Parathyroid adenoma (tissue), 2 donors: ENCODE measurements around the gene LRP4.

ENCODE experiments used
- H2AFZ ChIP-seq: fragments of 300-600 bp; sonication (generic); one replicate; pipeline ENCODE4 v1.7.0; 2017; ENCODE audit warnings: antibody characterized with exemption, mild to moderate bottlenecking
- H3K27ac ChIP-seq: fragments of 300-600 bp; sonication (generic); one replicate; pipeline ENCODE4 v1.7.0; 2017
- H3K27me3 ChIP-seq: fragments of 300-600 bp; sonication (generic); one replicate; pipeline ENCODE4 v1.7.0; 2017; ENCODE audit warnings: low read length; ENCODE audit not compliant: control insufficient read depth, insufficient read depth
- H3K36me3 ChIP-seq: fragments of 300-600 bp; sonication (generic); one replicate; pipeline ENCODE4 v1.7.0; 2017; ENCODE audit warnings: low read length; ENCODE audit not compliant: control insufficient read depth, insufficient read depth
- H3K4me1 ChIP-seq: fragments of 300-600 bp; sonication (generic); one replicate; pipeline ENCODE4 v1.7.0; 2017; ENCODE audit warnings: control low read depth
- H3K4me2 ChIP-seq: fragments of 300-600 bp; sonication (generic); one replicate; pipeline ENCODE4 v1.7.0; 2017; ENCODE audit warnings: low read length
- H3K4me3 ChIP-seq: fragments of 300-600 bp; sonication (generic); one replicate; pipeline ENCODE4 v1.7.0; 2017; ENCODE audit warnings: low read depth, low read length
- H3K79me2 ChIP-seq: fragments of 300-600 bp; sonication (generic); one replicate; pipeline ENCODE4 v1.7.0; 2017; ENCODE audit warnings: control low read depth
- H3K9ac ChIP-seq: fragments of 300-600 bp; sonication (generic); one replicate; pipeline ENCODE4 v1.7.0; 2017; ENCODE audit warnings: mild to moderate bottlenecking
- H3K9me3 ChIP-seq: fragments of 300-600 bp; sonication (generic); one replicate; pipeline ENCODE4 v1.7.0; 2017; ENCODE audit warnings: low read length; ENCODE audit not compliant: control insufficient read depth
- TF ChIP-seq, protein P1 (sequence below): fragments of 300-600 bp; sonication (generic); IDR thresholded peaks from one replicate; pipeline ENCODE4 v1.7.0; 2017; ENCODE audit warnings: antibody characterized with exemption, mild to moderate bottlenecking
- donor health status: primary hyperparathyroidism.

The LRP4 gene

DNA sequence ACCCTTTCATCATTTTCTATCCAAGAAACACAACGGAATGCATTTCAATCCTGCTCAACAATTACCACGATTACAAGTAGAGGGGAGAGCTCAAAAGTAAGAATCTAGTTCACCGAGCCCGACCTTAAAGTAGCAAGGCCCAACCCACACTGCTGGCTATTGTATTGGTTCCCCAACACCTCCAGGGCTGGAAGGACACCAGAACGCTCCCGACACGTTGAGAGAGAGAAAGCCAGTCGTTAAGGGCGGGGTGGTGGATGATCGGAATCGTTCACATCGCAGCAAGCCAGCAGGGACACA is 73.0 kb downstream of the LRP4 start:
- peaks cover 18% of the 10 kb centered on the region for H3K79me2 ChIP-seq
- peak overlapping the region; percentile 77 for H3K4me2 ChIP-seq
- no peaks in the 10 kb centered on the region for H3K36me3 ChIP-seq
- no peaks in the 10 kb centered on the region for H3K27me3 ChIP-seq
- H3K9ac ChIP-seq, result no peak overlapping the region
- H3K27ac ChIP-seq, result no peak overlapping the region
- H3K9me3 ChIP-seq, result no peaks in the 10 kb centered on the region
- TF ChIP-seq, protein P1, sequence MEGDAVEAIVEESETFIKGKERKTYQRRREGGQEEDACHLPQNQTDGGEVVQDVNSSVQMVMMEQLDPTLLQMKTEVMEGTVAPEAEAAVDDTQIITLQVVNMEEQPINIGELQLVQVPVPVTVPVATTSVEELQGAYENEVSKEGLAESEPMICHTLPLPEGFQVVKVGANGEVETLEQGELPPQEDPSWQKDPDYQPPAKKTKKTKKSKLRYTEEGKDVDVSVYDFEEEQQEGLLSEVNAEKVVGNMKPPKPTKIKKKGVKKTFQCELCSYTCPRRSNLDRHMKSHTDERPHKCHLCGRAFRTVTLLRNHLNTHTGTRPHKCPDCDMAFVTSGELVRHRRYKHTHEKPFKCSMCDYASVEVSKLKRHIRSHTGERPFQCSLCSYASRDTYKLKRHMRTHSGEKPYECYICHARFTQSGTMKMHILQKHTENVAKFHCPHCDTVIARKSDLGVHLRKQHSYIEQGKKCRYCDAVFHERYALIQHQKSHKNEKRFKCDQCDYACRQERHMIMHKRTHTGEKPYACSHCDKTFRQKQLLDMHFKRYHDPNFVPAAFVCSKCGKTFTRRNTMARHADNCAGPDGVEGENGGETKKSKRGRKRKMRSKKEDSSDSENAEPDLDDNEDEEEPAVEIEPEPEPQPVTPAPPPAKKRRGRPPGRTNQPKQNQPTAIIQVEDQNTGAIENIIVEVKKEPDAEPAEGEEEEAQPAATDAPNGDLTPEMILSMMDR, result no peak
- H2AFZ ChIP-seq, result peak overlapping the region; percentile 53
- H3K4me1 ChIP-seq, result no peaks in the 10 kb centered on the region
- peak overlapping the region; percentile 63 for H3K4me3 ChIP-seq

DNA sequence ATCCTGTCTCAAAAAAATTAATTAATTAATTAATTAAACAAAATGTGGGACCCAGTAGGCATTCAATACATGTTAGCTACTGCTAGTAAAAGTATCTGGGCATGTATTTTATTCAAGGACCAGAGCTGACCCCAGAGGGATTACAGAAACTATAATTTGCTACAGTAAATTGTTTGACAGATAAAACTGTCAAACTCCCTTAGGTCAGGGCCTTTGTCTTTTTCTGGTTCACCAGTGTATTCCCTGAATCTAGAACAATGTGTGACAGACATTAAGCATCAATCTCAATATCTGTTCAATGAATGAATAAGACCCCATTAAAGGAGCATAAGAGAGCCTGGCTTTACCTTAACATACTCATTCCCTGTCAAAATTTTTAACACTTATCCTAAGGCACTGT is 78.2 kb downstream of the LRP4 start:
- Histone ChIP-seq H3K9ac (no peak overlapping the region), H3K36me3 (no peaks in the 10 kb centered on the region), H3K4me1 (no peaks in the 10 kb centered on the region), H3K4me2 (no peak overlapping the region), H2AFZ (no peak overlapping the region), H3K9me3 (no peaks in the 10 kb centered on the region), H3K27ac (no peak overlapping the region), H3K27me3 (no peaks in the 10 kb centered on the region), H3K4me3 (no peak overlapping the region), H3K79me2 (peaks cover 29% of the 10 kb centered on the region)
- TF ChIP-seq, protein P1, result no peak

DNA sequence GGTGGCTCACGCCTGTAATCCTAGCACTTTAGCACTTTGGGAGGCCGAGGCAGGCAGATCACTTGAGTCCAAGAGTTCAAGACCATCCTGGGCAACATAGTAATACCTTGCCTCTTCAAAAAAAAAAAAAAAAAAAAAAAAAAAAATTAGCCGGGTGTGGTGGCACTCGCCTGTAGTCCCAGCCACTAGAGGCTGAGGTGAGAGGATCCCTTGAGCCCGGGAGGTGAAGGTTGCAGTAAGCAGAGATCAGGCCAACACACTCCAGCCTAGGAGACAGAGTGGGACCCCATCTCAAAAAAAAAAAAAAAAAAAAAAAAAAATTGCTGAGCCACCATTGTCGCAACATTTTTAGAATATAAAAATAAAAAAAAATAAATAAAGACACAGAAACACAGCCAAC is 79.8 kb downstream of the LRP4 start:
- no peak overlapping the region for H3K27ac ChIP-seq
- H2AFZ ChIP-seq, result no peak overlapping the region
- no peaks in the 10 kb centered on the region for H3K27me3 ChIP-seq
- peaks cover 28% of the 10 kb centered on the region for H3K79me2 ChIP-seq
- H3K9ac ChIP-seq, result no peak overlapping the region
- no peaks in the 10 kb centered on the region for H3K9me3 ChIP-seq
- H3K4me1 ChIP-seq, result no peaks in the 10 kb centered on the region
- H3K4me2 ChIP-seq, result no peak overlapping the region
- H3K36me3 ChIP-seq, result no peaks in the 10 kb centered on the region
- TF ChIP-seq, protein P1, result no peak
- no peak overlapping the region for H3K4me3 ChIP-seq

DNA sequence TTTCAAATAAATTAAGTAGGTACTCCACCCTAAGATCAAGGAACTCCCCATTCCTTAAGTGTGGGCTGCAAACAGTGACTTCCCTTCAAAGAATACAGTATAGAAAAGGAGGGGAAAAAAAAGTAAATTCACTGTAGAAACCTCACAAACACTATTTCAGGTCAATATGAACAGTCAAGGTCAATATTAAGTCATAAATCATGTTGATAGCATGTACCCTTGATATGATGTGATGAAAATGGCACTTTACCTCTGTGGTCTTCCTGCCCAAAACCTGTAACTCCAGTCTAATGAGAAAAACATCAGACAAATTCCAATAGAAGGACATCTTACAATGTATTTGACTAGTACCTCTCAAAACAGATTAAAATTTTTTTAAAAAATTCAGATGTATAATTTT is 80.5 kb downstream of the LRP4 start:
- Histone ChIP-seq H3K27me3 (no peaks in the 10 kb centered on the region), H3K9me3 (no peaks in the 10 kb centered on the region), H3K79me2 (peaks cover 24% of the 10 kb centered on the region), H3K4me3 (no peak overlapping the region), H3K4me1 (no peaks in the 10 kb centered on the region), H3K9ac (no peak overlapping the region), H3K27ac (no peak overlapping the region), H3K4me2 (no peak overlapping the region), H3K36me3 (no peaks in the 10 kb centered on the region), H2AFZ (no peak overlapping the region)
- TF ChIP-seq, protein P1, result no peak

DNA sequence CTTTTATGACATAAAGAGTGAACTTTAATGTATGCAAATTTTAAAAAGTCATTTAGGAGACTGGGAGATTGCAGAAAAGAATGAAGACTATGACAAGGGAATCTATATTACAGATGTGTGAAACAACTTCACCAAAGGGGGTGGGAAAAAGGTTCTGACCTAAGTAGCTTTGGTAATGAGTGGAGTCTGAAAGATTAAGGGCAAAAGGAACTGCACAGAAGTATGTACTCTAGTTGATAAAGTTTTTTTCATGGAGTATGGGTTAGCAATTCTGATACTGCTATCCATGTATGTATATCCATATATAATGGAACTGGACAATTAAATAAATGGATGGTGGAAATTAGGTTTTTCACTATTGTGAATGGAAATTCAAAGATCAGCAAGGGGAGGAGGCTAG is 81.5 kb downstream of the LRP4 start:
- no peaks in the 10 kb centered on the region for H3K36me3 ChIP-seq
- H3K27ac ChIP-seq, result no peak overlapping the region
- H3K27me3 ChIP-seq, result no peaks in the 10 kb centered on the region
- H3K9ac ChIP-seq, result no peak overlapping the region
- H3K79me2 ChIP-seq, result peaks cover 22% of the 10 kb centered on the region
- H3K4me3 ChIP-seq, result no peak overlapping the region
- TF ChIP-seq, protein P1, result no peak
- no peaks in the 10 kb centered on the region for H3K4me1 ChIP-seq
- no peak overlapping the region for H3K4me2 ChIP-seq
- no peaks in the 10 kb centered on the region for H3K9me3 ChIP-seq
- no peak overlapping the region for H2AFZ ChIP-seq
